Measurements from ENCODE around the gene ACAT2. TPM values are rescaled to one million over a fixed set of nuclear protein-coding genes. Genes with fewer than 3 reads are reported as not detected.
"Not testable (repeated sequence)": the region's sequence is repeated elsewhere in the genome, so short reads cannot be mapped to it uniquely, and the experiment has no call there.

ACAT2 gene
- total RNA-seq, 2 experiments from 2014 or later: 21.4 to 25.8 TPM

DNA sequence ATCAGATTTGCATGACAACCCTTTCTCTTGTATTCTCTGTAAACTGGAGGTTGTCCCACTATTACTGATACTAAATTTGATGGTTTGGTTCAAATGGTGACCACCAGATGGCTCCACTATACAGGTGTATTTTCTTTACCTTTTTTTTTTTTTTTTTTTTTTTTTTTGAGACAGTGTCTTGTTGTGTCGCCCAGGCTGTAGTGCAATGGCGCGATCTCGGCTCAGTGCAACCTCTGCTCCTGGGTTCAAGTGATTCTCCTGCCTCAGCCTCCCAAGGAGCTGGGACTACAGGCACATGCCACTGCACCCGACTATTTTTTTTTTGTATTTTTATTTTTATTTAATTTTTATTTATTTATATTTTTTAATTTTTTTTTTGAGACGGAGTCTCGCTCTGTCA is 41.1 kb upstream of the ACAT2 start:
- Mint-ChIP-seq H3K27me3 (no peaks in the 10 kb centered on the region), H3K36me3 (ENCODE audit: low read depth) (peaks cover 18% of the 10 kb centered on the region), H3K4me3 (no peak overlapping the region), H3K9me3 (no peaks in the 10 kb centered on the region), H3K27ac (no peak overlapping the region), H3K4me1 (ENCODE audit: low read depth) (peaks cover 30% of the 10 kb centered on the region)
- ChIA-PET CTCF (interaction anchor here (0.6 to 1.6 kb wide), 9 partner anchors 8 to 868 kb away, joined by 3 to 7 read pairs (median 4); no protein-coding TSS in a partner anchor), POLR2A (interaction anchor here (0.5 to 1.2 kb wide), 5 partner anchors 9 to 41 kb away, joined by 3 to 4 read pairs (median 3); partner anchors contain the start of gene ACAT2)
- H3K27ac ChIP-seq (ENCODE audit: low read depth in 1 of 2, low read length in 2 of 2): no peak overlapping the region
- peaks cover 9% of the 10 kb centered on the region for H3K4me1 ChIP-seq (ENCODE audit: insufficient read depth, low read length)
- TF ChIP-seq, protein P1, sequence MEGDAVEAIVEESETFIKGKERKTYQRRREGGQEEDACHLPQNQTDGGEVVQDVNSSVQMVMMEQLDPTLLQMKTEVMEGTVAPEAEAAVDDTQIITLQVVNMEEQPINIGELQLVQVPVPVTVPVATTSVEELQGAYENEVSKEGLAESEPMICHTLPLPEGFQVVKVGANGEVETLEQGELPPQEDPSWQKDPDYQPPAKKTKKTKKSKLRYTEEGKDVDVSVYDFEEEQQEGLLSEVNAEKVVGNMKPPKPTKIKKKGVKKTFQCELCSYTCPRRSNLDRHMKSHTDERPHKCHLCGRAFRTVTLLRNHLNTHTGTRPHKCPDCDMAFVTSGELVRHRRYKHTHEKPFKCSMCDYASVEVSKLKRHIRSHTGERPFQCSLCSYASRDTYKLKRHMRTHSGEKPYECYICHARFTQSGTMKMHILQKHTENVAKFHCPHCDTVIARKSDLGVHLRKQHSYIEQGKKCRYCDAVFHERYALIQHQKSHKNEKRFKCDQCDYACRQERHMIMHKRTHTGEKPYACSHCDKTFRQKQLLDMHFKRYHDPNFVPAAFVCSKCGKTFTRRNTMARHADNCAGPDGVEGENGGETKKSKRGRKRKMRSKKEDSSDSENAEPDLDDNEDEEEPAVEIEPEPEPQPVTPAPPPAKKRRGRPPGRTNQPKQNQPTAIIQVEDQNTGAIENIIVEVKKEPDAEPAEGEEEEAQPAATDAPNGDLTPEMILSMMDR (IDR thresholded peaks at IDR 0.05): peak; percentile 72
- peak; percentile 78 for ATAC-seq (ENCODE audit: poor library complexity)
- peaks cover 14% of the 10 kb centered on the region for H3K36me3 ChIP-seq (ENCODE audit: insufficient read depth, low read length)
- no peaks in the 10 kb centered on the region for H3K9me3 ChIP-seq (ENCODE audit: control insufficient read depth in 1 of 2, insufficient read depth in 1 of 2, low read length in 2 of 2)
- DNase-seq: peak in 12 of 14 experiments; percentile 12 to 87 (median 29)
- H3K27me3 ChIP-seq (ENCODE audit: control insufficient read depth in 1 of 2, insufficient read depth in 2 of 2, low read length in 2 of 2): no peaks in the 10 kb centered on the region
- no peak overlapping the region for H3K4me3 ChIP-seq (ENCODE audit: low read length)
- intact Hi-C loops (cut with DNase I, micrococcal nuclease): loop anchor here (1.0 to 10.0 kb wide), 4 partner anchors 132 to 734 kb away; no protein-coding TSS in a partner anchor

DNA sequence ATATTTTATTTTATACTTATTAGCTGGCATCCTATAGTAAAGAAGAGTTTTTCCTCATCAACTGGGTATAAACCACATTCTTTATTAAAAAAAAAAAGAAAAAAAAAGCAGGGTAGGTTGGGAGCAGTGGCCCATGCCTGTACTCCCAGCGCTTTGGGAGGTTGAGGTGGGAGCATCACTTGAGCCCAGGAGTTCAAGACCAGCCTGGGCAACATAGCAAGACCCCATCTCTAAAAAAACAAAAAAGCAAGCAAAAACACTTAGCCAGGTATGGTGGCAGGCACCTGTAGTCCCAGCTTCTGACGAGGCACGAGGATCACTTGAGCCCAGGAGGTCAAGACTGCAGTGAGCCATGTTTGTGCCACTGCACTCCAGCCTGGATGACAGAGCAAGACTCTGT is 39.9 kb upstream of the ACAT2 start:
- H3K27ac ChIP-seq (ENCODE audit: low read depth in 1 of 2, low read length in 2 of 2); DNase-seq; ATAC-seq (ENCODE audit: poor library complexity); H3K9me3 Mint-ChIP-seq; H3K4me3 ChIP-seq (ENCODE audit: low read length); H3K27ac Mint-ChIP-seq; H3K9me3 ChIP-seq (ENCODE audit: control insufficient read depth in 1 of 2, insufficient read depth in 1 of 2, low read length in 2 of 2); H3K4me3 Mint-ChIP-seq; H3K27me3 Mint-ChIP-seq; H3K27me3 ChIP-seq (ENCODE audit: control insufficient read depth in 1 of 2, insufficient read depth in 2 of 2, low read length in 2 of 2): not testable (repeated sequence)
- H3K36me3 Mint-ChIP-seq (ENCODE audit: low read depth): peaks cover 29% of the 10 kb centered on the region
- ChIA-PET CTCF (interaction anchor here (1.0 kb wide), 1 partner anchor 30 kb away, joined by 3 read pairs; no protein-coding TSS in a partner anchor), POLR2A (interaction anchor here (1.2 kb wide), 1 partner anchor 27 kb away, joined by 4 read pairs; no protein-coding TSS in a partner anchor)
- intact Hi-C loops (cut with DNase I, micrococcal nuclease): loop anchor here (2.0 to 10.0 kb wide), 2 partner anchors 131 to 733 kb away; no protein-coding TSS in a partner anchor
- peaks cover 43% of the 10 kb centered on the region for H3K4me1 Mint-ChIP-seq (ENCODE audit: low read depth)
- peaks cover 14% of the 10 kb centered on the region for H3K36me3 ChIP-seq (ENCODE audit: insufficient read depth, low read length)
- peaks cover 17% of the 10 kb centered on the region for H3K4me1 ChIP-seq (ENCODE audit: insufficient read depth, low read length)

DNA sequence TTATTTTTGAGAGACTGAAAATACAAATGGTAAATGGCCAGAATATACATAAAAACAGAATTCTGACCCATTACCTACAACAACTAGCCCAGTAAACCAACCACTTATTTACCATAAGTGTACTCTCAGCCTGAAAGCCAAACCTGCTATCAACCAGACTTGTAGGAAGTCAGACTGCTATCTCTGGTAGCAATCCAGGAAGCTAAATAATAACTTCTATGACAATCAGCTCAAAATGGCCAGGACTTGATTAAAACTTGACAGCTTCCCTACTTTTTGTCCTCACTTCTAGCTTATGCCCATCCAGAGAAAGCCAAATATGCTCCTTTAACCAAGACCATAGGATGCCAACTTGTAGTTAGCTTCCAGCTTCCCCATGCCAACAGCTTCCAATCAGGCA is 39.2 kb upstream of the ACAT2 start:
- no peak for DNase-seq
- TF ChIP-seq, protein P1 (IDR thresholded peaks at IDR 0.05): no peak
- POLR2A ChIA-PET: interaction anchor here (0.8 to 8.3 kb wide), 3 partner anchors 28 to 67 kb away, joined by 3 to 176 read pairs (median 4); partner anchors contain the start of genes MRPL18 and TCP1
- H3K27me3 Mint-ChIP-seq: peaks cover 9% of the 10 kb centered on the region
- no peaks in the 10 kb centered on the region for H3K9me3 Mint-ChIP-seq
- peaks cover 14% of the 10 kb centered on the region for H3K36me3 ChIP-seq (ENCODE audit: insufficient read depth, low read length)
- H3K4me3 ChIP-seq (ENCODE audit: low read length): no peak overlapping the region
- H3K27ac Mint-ChIP-seq: peak overlapping the region; percentile 9
- no peak overlapping the region for H3K27ac ChIP-seq (ENCODE audit: low read depth in 1 of 2, low read length in 2 of 2)
- peaks cover 31% of the 10 kb centered on the region for H3K36me3 Mint-ChIP-seq (ENCODE audit: low read depth)
- H3K27me3 ChIP-seq (ENCODE audit: control insufficient read depth in 1 of 2, insufficient read depth in 2 of 2, low read length in 2 of 2): no peaks in the 10 kb centered on the region
- no peaks in the 10 kb centered on the region for H3K9me3 ChIP-seq (ENCODE audit: control insufficient read depth in 1 of 2, insufficient read depth in 1 of 2, low read length in 2 of 2)
- peaks cover 44% of the 10 kb centered on the region for H3K4me1 Mint-ChIP-seq (ENCODE audit: low read depth)
- CTCF ChIA-PET: interaction anchor here (1.0 kb wide), 1 partner anchor 31 kb away, joined by 3 read pairs; no protein-coding TSS in a partner anchor
- peak overlapping the region; percentile 6 for H3K4me3 Mint-ChIP-seq
- ATAC-seq (ENCODE audit: poor library complexity): no peak
- peaks cover 17% of the 10 kb centered on the region for H3K4me1 ChIP-seq (ENCODE audit: insufficient read depth, low read length)
- intact Hi-C loops (cut with DNase I, micrococcal nuclease): loop anchor here in 1 of 2 experiments (10.0 kb wide), 1 partner anchor 732 kb away; no protein-coding TSS in a partner anchor

Data from CD4-positive, alpha-beta T cell (primary cell).